Nephron (organoid): Measurements from ENCODE around the gene EGFLAM.

ENCODE experiments used
- H3K27ac Mint-ChIP-seq, 3 experiments: 2 replicates each; pipeline ENCODE4 v1.8.0; 2020; ENCODE audit warnings: mixed read lengths in 3 of 3, mild to moderate bottlenecking in 2 of 3, moderate library complexity in 1 of 3
- H3K27me3 Mint-ChIP-seq: 2 replicates; pipeline ENCODE4 v1.8.0; 2021; ENCODE audit warnings: low read depth, mild to moderate bottlenecking, moderate library complexity, mixed read lengths
- H3K36me3 Mint-ChIP-seq: 2 replicates; pipeline ENCODE4 v1.8.0; 2020; ENCODE audit warnings: low read depth, mixed read lengths
- H3K4me1 Mint-ChIP-seq: 2 replicates; pipeline ENCODE4 v1.8.0; 2020; ENCODE audit warnings: mixed read lengths
- H3K4me3 Mint-ChIP-seq, 3 experiments: 2 replicates each; pipeline ENCODE4 v1.8.0; 2020; ENCODE audit warnings: mild to moderate bottlenecking in 3 of 3, mixed read lengths in 3 of 3, moderate library complexity in 2 of 3
- H3K9me3 Mint-ChIP-seq: 2 replicates; pipeline ENCODE4 v1.8.0; 2020; ENCODE audit warnings: mixed read lengths
- CTCF ChIP-seq, 3 experiments: fragments of 200-600 bp; sonication (generic); IDR thresholded peaks; one replicate each; pipeline ENCODE4 v1.5.0; 2021; ENCODE audit warnings: antibody characterized with exemption in 3 of 3; ENCODE audit not compliant: unreplicated experiment in 3 of 3

Gene EGFLAM

GRCh38 chr5:38226091-38226490 is 32.3 kb upstream of the EGFLAM start:
- TF ChIP-seq CTCF (IDR thresholded peaks at IDR 0.05; ENCODE audit: unreplicated experiment in 3 of 3), result no peak
- Mint-ChIP-seq H3K4me1 (no peaks in the 10 kb centered on the region), H3K9me3 (no peaks in the 10 kb centered on the region), H3K36me3 (no peaks in the 10 kb centered on the region), H3K4me3 (no peak overlapping the region), H3K27me3 (no peaks in the 10 kb centered on the region), H3K27ac (no peak overlapping the region)

- Mint-ChIP-seq H3K27ac (no peak overlapping the region), H3K36me3 (no peaks in the 10 kb centered on the region), H3K9me3 (peaks cover under 1% of the 10 kb centered on the region), H3K4me1 (no peaks in the 10 kb centered on the region), H3K27me3 (no peaks in the 10 kb centered on the region), H3K4me3 (no peak overlapping the region)
- TF ChIP-seq CTCF (IDR thresholded peaks at IDR 0.05; ENCODE audit: unreplicated experiment in 3 of 3), result no peak
These were observed 29.4 kb upstream of the EGFLAM start for GRCh38 chr5:38228914-38229313.

GRCh38 chr5:38234737-38235136 is 23.6 kb upstream of the EGFLAM start:
- Mint-ChIP-seq H3K27me3 (no peaks in the 10 kb centered on the region), H3K9me3 (peaks cover 16% of the 10 kb centered on the region), H3K36me3 (no peaks in the 10 kb centered on the region), H3K4me1 (no peaks in the 10 kb centered on the region), H3K4me3 (no peak overlapping the region), H3K27ac (no peak overlapping the region)
- no peak for TF ChIP-seq CTCF (IDR thresholded peaks at IDR 0.05; ENCODE audit: unreplicated experiment in 3 of 3)

- no peak overlapping the region for H3K27ac Mint-ChIP-seq
- peaks cover 16% of the 10 kb centered on the region for H3K9me3 Mint-ChIP-seq
- H3K36me3 Mint-ChIP-seq, result no peaks in the 10 kb centered on the region
- no peak overlapping the region for H3K4me3 Mint-ChIP-seq
- no peak for TF ChIP-seq CTCF (IDR thresholded peaks at IDR 0.05; ENCODE audit: unreplicated experiment in 3 of 3)
- peaks cover 6% of the 10 kb centered on the region for H3K4me1 Mint-ChIP-seq
- H3K27me3 Mint-ChIP-seq, result no peaks in the 10 kb centered on the region
These were observed 20.7 kb upstream of the EGFLAM start for GRCh38 chr5:38237681-38238080.

- H3K36me3 Mint-ChIP-seq, result no peaks in the 10 kb centered on the region
- peaks cover 6% of the 10 kb centered on the region for H3K4me1 Mint-ChIP-seq
- no peak overlapping the region for H3K4me3 Mint-ChIP-seq
- no peak overlapping the region for H3K27ac Mint-ChIP-seq
- no peaks in the 10 kb centered on the region for H3K27me3 Mint-ChIP-seq
- no peak for TF ChIP-seq CTCF (IDR thresholded peaks at IDR 0.05; ENCODE audit: unreplicated experiment in 3 of 3)
- peaks cover 8% of the 10 kb centered on the region for H3K9me3 Mint-ChIP-seq
These were observed 18.1 kb upstream of the EGFLAM start for GRCh38 chr5:38240212-38240611.

GRCh38 chr5:38241655-38242054 is 16.7 kb upstream of the EGFLAM start:
- no peak overlapping the region for H3K4me3 Mint-ChIP-seq
- no peak overlapping the region for H3K27ac Mint-ChIP-seq
- H3K27me3 Mint-ChIP-seq, result no peaks in the 10 kb centered on the region
- no peaks in the 10 kb centered on the region for H3K9me3 Mint-ChIP-seq
- peaks cover 6% of the 10 kb centered on the region for H3K4me1 Mint-ChIP-seq
- no peak for TF ChIP-seq CTCF (IDR thresholded peaks at IDR 0.05; ENCODE audit: unreplicated experiment in 3 of 3)
- H3K36me3 Mint-ChIP-seq, result no peaks in the 10 kb centered on the region
